Endothelial cell of umbilical vein (primary cell): ENCODE measurements around the gene E2F4. TPM values are rescaled to one million over a fixed set of nuclear protein-coding genes. Genes with fewer than 3 reads are reported as not detected.
A peak's percentile ranks its signal among the peaks of the same experiment; 100 is the strongest.

Experiments used
- BruUV-seq: library from RNA; stranded (reverse); fragments of 400-500 nt; replicated peaks from 2 replicates; lab custom pipeline; 2021; lab: Mats Ljungman, UMichigan
- CTCF ChIA-PET: fragments of 300-600, 350-600 bp; sonication (Branson Sonifier 250); formaldehyde crosslinking; loops from one replicate; lab custom pipeline; 2021; ENCODE audit warnings: antibody characterized with exemption, inconsistent platforms; lab: Charles Lee
- POLR2A ChIA-PET: fragments of 300-600, 350-600 bp; sonication (Branson Sonifier 250); formaldehyde crosslinking; loops from one replicate; lab custom pipeline; 2021; ENCODE audit warnings: antibody characterized with exemption, inconsistent platforms; lab: Charles Lee
- DNase-seq: peaks from one replicate; pipeline ENCODE4 v3.0.0-alpha.2; 2011; ENCODE audit warnings: low read depth, low spot score
- FAIRE-seq: peaks from 2 replicates; lab custom pipeline; 2011; peaks lifted over from hg19 to GRCh38; lab: Jason Lieb, UNC
- H2AFZ ChIP-seq: 2 replicates; pipeline ENCODE4 v1.6.0; 2012; ENCODE audit warnings: low read depth, low read length, control low read depth, inconsistent platforms
- H3K27ac ChIP-seq: 2 replicates; pipeline ENCODE4 v1.5.1; 2011; ENCODE audit warnings: low read depth, mild to moderate bottlenecking, control low read depth, low read length, moderate library complexity; ENCODE audit not compliant: insufficient read depth
- H3K27me3 ChIP-seq, 2 experiments: 2 replicates each; pipeline versions ENCODE4 v1.6.0 to v1.6.1; 2011; ENCODE audit warnings: low read length in 2 of 2, mixed read lengths in 1 of 2; ENCODE audit not compliant: control insufficient read depth in 2 of 2, insufficient read depth in 2 of 2
- H3K36me3 ChIP-seq, 2 experiments: 2 replicates in 1 of 2; 3 replicates in 1 of 2; pipeline ENCODE4 v1.5.1; 2011; ENCODE audit warnings: low read length in 2 of 2, mild to moderate bottlenecking in 1 of 2, moderate library complexity in 1 of 2; ENCODE audit not compliant: control insufficient read depth in 2 of 2, insufficient read depth in 2 of 2; ENCODE audit errors: extremely low read depth in 1 of 2
- H3K4me1 ChIP-seq: 3 replicates; pipeline ENCODE4 v1.5.1; 2011; ENCODE audit warnings: mild to moderate bottlenecking, low read length; ENCODE audit not compliant: control insufficient read depth, insufficient read depth; ENCODE audit errors: extremely low read depth
- H3K4me2 ChIP-seq: 2 replicates; pipeline ENCODE4 v1.6.1; 2011; ENCODE audit warnings: low read length, control low read depth, mixed read lengths; ENCODE audit not compliant: insufficient read depth
- H3K4me3 ChIP-seq, 3 experiments: fragments of 200-600 bp in 1 of 3; sonication (generic), shearing (Covaris generic) in 1 of 3; replicated peaks in 1 of 3; 2 replicates each; pipeline ENCODE4 v1.5.1; 2011 to 2016; ENCODE audit warnings: control low read depth in 3 of 3, low read length in 3 of 3, mild to moderate bottlenecking in 2 of 3, inconsistent platforms in 1 of 3, low read depth in 1 of 3, moderate library complexity in 1 of 3; ENCODE audit not compliant: insufficient read depth in 1 of 3
- H3K79me2 ChIP-seq: 2 replicates; pipeline ENCODE4 v1.6.0; 2012; ENCODE audit warnings: low read length, inconsistent platforms; ENCODE audit not compliant: control insufficient read depth, insufficient read depth
- H3K9ac ChIP-seq: replicated peaks from 2 replicates; pipeline ENCODE3; 2011; ENCODE audit warnings: low read length, control low read depth; ENCODE audit not compliant: insufficient read depth; ENCODE audit errors: extremely low read depth
- H3K9me1 ChIP-seq: replicated peaks from 3 replicates; pipeline ENCODE4 v1.6.0; 2011; ENCODE audit warnings: mild to moderate bottlenecking, low read length; ENCODE audit not compliant: control insufficient read depth, insufficient read depth; ENCODE audit errors: extremely low read depth
- H3K9me3 ChIP-seq: replicated peaks from 2 replicates; pipeline ENCODE4 v1.5.1; 2012; ENCODE audit warnings: low read length, inconsistent platforms; ENCODE audit not compliant: control insufficient read depth, insufficient read depth
- H4K20me1 ChIP-seq: replicated peaks from 2 replicates; pipeline ENCODE3; 2011; ENCODE audit warnings: mild to moderate bottlenecking, low read length; ENCODE audit not compliant: control insufficient read depth, insufficient read depth; ENCODE audit errors: extremely low read depth
- EZH2 ChIP-seq: IDR thresholded peaks from 2 replicates; pipeline ENCODE4 v1.6.1; 2012; ENCODE audit warnings: borderline replicate concordance, low read depth, mild to moderate bottlenecking, moderate library complexity, low read length, inconsistent platforms; ENCODE audit not compliant: severe bottlenecking
- FOS ChIP-seq: IDR thresholded peaks from 2 replicates; pipeline ENCODE4 v1.6.1; 2011; ENCODE audit warnings: mild to moderate bottlenecking, low read length, moderate library complexity, borderline replicate concordance; ENCODE audit not compliant: insufficient read depth
- JUN ChIP-seq: IDR thresholded peaks from 2 replicates; pipeline ENCODE4 v1.6.1; 2011; ENCODE audit warnings: borderline replicate concordance, low read depth; ENCODE audit not compliant: insufficient read length, insufficient read depth
- MYC ChIP-seq: IDR thresholded peaks from one replicate; pipeline ENCODE4 v1.6.1; 2011; ENCODE audit warnings: mild to moderate bottlenecking, low read depth, low read length
- POLR2A ChIP-seq: IDR thresholded peaks from 2 replicates; pipeline ENCODE4 v1.6.1; 2012; ENCODE audit warnings: low read depth, mild to moderate bottlenecking, control low read depth, low read length
- POLR2AphosphoS5 ChIP-seq: IDR thresholded peaks from 2 replicates; pipeline ENCODE4 v1.6.1; 2012; ENCODE audit warnings: low read depth, mild to moderate bottlenecking, control low read depth, low read length, moderate library complexity; ENCODE audit not compliant: insufficient read depth
- dilution Hi-C: fragments of 300-500 bp; cut with MboI; formaldehyde crosslinking; loops from one replicate; pipeline ENCODE4 v1.15.0; 2019; ENCODE audit warnings: low sequenced_read_pairs; ENCODE audit not compliant: extremely low pct_ligation_motif_present
- intact Hi-C: fragments of 100-400 bp; cut with micrococcal nuclease; formaldehyde crosslinking; loops from one replicate; pipeline ENCODE4 v1.10.0; 2022
- polyA plus RNA-seq, 4 experiments: library from polyadenylated mRNA; depleted of rRNA in 3 of 4; stranded (reverse) in 3 of 4; unstranded in 1 of 4; fragments of >200 nt; gene quantifications; 2 replicates each; pipeline versions ENCODE4 v1.2.1 to v1.2.3, GENCODE V29; 2011 to 2012; ENCODE audit warnings: missing spikeins in 1 of 4
- total RNA-seq: library from RNA; stranded (reverse); gene quantifications from 2 replicates; pipeline ENCODE4 v1.2.3, GENCODE V29; 2021
- TF ChIP-seq, protein P1 (sequence below): IDR thresholded peaks from 2 replicates; pipeline ENCODE4 v1.6.1; 2011; ENCODE audit not compliant: insufficient read depth, insufficient read length
- TF ChIP-seq, protein P2 (sequence below), 2 donors: IDR thresholded peaks; 1 replicate in 1 of 2; 2 replicates in 1 of 2; pipeline ENCODE4 v1.5.1; 2011; ENCODE audit warnings: low read length in 2 of 2, mild to moderate bottlenecking in 2 of 2, moderate library complexity in 2 of 2, control low read depth in 1 of 2, inconsistent platforms in 1 of 2, low read depth in 1 of 2; ENCODE audit not compliant: insufficient read depth in 1 of 2; ENCODE audit errors: extremely low read depth in 1 of 2

Gene E2F4
- total and polyA plus RNA-seq, 2 donors (not counting 3 experiments of a cell fraction or from before 2014, with no cell fraction given): 112 to 168 TPM

DNA sequence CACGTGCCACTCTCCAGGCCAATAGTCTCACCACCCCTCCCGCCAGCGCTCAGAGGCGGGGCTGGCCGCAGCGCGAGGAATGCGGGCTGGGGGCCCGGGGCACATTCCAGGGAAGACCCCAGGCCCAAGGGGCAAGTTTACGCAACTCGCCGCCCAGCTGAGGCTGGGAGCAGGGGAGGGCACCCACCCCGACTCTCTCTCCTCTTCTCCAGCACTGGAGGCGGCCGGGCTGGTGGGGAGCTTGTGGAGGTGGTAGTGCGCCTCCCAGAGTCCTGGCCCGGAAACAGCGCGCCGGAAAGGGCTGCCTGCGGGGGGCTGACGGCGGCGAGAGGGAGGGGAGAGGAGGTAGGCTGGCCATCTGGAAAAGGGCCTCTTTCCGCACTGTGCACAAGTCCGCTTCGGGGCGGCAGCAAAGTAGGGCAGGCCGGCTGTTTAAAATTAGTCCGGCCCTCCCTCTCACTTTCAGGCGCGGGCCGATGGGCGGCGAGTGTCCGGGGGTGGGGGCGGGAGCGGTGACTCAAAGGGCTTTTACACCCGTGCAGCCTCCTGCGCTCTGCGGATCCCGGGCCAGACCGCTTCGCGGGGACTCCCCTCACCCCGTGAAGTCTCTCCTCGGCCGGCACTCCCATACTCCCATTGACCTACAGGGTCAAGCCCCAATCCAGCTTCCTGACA is 54.3 kb downstream of the E2F4 start:
- peak overlapping the region; percentile 69 for H3K9ac ChIP-seq
- DNase-seq (peak; percentile 82), FAIRE-seq (no peak)
- peaks cover 0 to 3% of the 10 kb centered on the region in 2 experiments for H3K27me3 ChIP-seq
- BruUV-seq: no TSS peak
- peak overlapping the region; percentile 55 to 89 (median 83) for H3K4me3 ChIP-seq
- H3K9me3 ChIP-seq: no peaks in the 10 kb centered on the region
- H3K4me2 ChIP-seq: peak overlapping the region; percentile 42
- dilution Hi-C loops: no loop called here
- peak overlapping the region; percentile 27 for H2AFZ ChIP-seq
- peaks cover 40% of the 10 kb centered on the region for H3K79me2 ChIP-seq
- peak overlapping the region; percentile 88 for H3K27ac ChIP-seq
- TF ChIP-seq EZH2 (no peak), POLR2A (peak; percentile 56), JUN (no peak), POLR2AphosphoS5 (peak; percentile 86), MYC (no peak), FOS (no peak)
- TF ChIP-seq, protein P1, sequence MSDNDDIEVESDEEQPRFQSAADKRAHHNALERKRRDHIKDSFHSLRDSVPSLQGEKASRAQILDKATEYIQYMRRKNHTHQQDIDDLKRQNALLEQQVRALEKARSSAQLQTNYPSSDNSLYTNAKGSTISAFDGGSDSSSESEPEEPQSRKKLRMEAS: peak; percentile 57
- TF ChIP-seq, protein P2, sequence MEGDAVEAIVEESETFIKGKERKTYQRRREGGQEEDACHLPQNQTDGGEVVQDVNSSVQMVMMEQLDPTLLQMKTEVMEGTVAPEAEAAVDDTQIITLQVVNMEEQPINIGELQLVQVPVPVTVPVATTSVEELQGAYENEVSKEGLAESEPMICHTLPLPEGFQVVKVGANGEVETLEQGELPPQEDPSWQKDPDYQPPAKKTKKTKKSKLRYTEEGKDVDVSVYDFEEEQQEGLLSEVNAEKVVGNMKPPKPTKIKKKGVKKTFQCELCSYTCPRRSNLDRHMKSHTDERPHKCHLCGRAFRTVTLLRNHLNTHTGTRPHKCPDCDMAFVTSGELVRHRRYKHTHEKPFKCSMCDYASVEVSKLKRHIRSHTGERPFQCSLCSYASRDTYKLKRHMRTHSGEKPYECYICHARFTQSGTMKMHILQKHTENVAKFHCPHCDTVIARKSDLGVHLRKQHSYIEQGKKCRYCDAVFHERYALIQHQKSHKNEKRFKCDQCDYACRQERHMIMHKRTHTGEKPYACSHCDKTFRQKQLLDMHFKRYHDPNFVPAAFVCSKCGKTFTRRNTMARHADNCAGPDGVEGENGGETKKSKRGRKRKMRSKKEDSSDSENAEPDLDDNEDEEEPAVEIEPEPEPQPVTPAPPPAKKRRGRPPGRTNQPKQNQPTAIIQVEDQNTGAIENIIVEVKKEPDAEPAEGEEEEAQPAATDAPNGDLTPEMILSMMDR (IDR thresholded peaks at IDR 0.05; ENCODE audit: extremely low read depth in 1 of 2, insufficient read depth in 1 of 2, low read depth in 1 of 2, low read length in 2 of 2): peak; percentile 21 to 27
- H3K36me3 ChIP-seq: peaks cover 0 to 3% of the 10 kb centered on the region in 2 experiments
- no peaks in the 10 kb centered on the region for H4K20me1 ChIP-seq
- intact Hi-C loops: loop anchor here (1.0 kb wide), 4 partner anchors 12 to 100 kb away; partner anchors contain the start of gene PLEKHG4
- peaks cover 59% of the 10 kb centered on the region for H3K4me1 ChIP-seq
- ChIA-PET CTCF (interaction anchor here (0.9 to 1.9 kb wide), 8 partner anchors 12 to 48 kb away, joined by 3 to 10 read pairs (median 4); partner anchors contain the start of genes ELMO3 and TMEM208), POLR2A (interaction anchor here (2.2 to 2.7 kb wide), 2 partner anchors 19 to 28 kb away, joined by 6 to 10 read pairs; partner anchors contain the start of gene TMEM208)
- no peaks in the 10 kb centered on the region for H3K9me1 ChIP-seq
